OCI-LY1 (cell line): ENCODE results near the gene CBLC.

Source experiments
- CTCF ChIP-seq: fragments of 200-600 bp; sonication (generic), shearing (Covaris generic); IDR thresholded peaks from 2 replicates; pipeline ENCODE4 v1.5.1; 2017; ENCODE audit warnings: mild to moderate bottlenecking, antibody characterized with exemption, low read length, moderate library complexity, mixed read lengths
- EZH2 ChIP-seq: fragments of 200-600 bp; sonication (generic), shearing (Covaris generic); IDR thresholded peaks from 2 replicates; pipeline ENCODE4 v1.8.0; 2017; ENCODE audit warnings: borderline replicate concordance, mixed run types, mild to moderate bottlenecking, antibody characterized with exemption, low read length, moderate library complexity, mixed read lengths

GRCh38 chr19:44812142-44812718 lies 34.5 kb downstream of the CBLC start:
- no peak for TF ChIP-seq CTCF
- TF ChIP-seq EZH2: no peak
